Measurements from ENCODE around the gene KRT78. TPM values are rescaled to one million over a fixed set of nuclear protein-coding genes. Genes with fewer than 3 reads are reported as not detected.

KRT78 gene
- total RNA-seq, 1 donor from 2014 or later, result not detected

DNA sequence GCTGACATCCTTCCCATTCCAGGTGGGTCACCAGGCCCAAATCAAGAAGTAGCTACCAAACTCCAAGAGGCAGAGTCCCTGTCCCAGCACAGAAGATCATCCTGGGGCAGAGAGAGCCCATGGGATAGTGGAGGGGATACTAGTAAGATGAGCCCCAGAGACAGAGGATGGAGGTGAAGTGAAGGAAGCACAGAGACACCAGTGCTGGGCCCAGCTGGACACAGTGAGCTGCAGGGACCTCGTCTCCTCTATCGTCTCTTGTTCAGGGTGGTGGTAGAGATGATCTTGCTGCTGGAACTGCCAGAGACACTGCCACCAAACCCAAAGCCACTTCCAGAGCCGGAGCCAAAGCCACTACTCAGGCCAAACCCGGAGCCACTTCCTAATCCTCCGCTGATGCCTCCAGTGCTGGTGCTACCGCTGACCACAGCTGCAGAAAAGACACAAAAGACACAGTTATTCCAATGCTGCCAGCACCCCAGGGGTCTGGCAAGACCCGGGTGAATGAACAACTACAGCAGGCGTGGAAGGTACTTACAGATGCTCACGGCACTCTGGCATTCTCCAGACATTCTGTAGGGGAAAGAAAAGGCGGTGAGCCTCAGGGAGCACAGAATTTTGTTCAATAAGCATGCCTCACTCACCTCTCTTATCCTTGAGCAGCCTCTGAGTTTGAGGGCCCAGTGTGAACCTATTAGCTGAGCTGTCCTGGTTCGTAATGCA is 41.8 kb downstream of the KRT78 start:
- Histone ChIP-seq H3K27ac (no peak overlapping the region), H3K9me3 (no peaks in the 10 kb centered on the region), H3K4me1 (no peaks in the 10 kb centered on the region), H3K4me3 (no peak overlapping the region), H3K27me3 (no peaks in the 10 kb centered on the region), H3K36me3 (no peaks in the 10 kb centered on the region)
- intact Hi-C loops (cut with DNase I), result no loop called here
- TF ChIP-seq, protein P1, sequence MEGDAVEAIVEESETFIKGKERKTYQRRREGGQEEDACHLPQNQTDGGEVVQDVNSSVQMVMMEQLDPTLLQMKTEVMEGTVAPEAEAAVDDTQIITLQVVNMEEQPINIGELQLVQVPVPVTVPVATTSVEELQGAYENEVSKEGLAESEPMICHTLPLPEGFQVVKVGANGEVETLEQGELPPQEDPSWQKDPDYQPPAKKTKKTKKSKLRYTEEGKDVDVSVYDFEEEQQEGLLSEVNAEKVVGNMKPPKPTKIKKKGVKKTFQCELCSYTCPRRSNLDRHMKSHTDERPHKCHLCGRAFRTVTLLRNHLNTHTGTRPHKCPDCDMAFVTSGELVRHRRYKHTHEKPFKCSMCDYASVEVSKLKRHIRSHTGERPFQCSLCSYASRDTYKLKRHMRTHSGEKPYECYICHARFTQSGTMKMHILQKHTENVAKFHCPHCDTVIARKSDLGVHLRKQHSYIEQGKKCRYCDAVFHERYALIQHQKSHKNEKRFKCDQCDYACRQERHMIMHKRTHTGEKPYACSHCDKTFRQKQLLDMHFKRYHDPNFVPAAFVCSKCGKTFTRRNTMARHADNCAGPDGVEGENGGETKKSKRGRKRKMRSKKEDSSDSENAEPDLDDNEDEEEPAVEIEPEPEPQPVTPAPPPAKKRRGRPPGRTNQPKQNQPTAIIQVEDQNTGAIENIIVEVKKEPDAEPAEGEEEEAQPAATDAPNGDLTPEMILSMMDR (IDR thresholded peaks at IDR 0.05), result no peak
- DNase-seq (peak; percentile 39), ATAC-seq (no peak)

GRCh38 chr12:52806169-52806811 is 42.5 kb downstream of the KRT78 start:
- DNase-seq (peak; percentile 3), ATAC-seq (no peak)
- H3K27ac ChIP-seq, result no peak overlapping the region
- H3K4me3 ChIP-seq, result no peak overlapping the region
- TF ChIP-seq, protein P1 (IDR thresholded peaks at IDR 0.05), result no peak
- no peaks in the 10 kb centered on the region for H3K36me3 ChIP-seq
- H3K4me1 ChIP-seq, result no peaks in the 10 kb centered on the region
- intact Hi-C loops (cut with DNase I), result no loop called here
- H3K9me3 ChIP-seq, result no peaks in the 10 kb centered on the region
- H3K27me3 ChIP-seq, result no peaks in the 10 kb centered on the region

- no peaks in the 10 kb centered on the region for H3K36me3 ChIP-seq
- ATAC-seq, result no peak
- no peaks in the 10 kb centered on the region for H3K4me1 ChIP-seq
- TF ChIP-seq, protein P1 (IDR thresholded peaks at IDR 0.05), result no peak
- H3K27me3 ChIP-seq, result no peaks in the 10 kb centered on the region
- H3K9me3 ChIP-seq, result no peaks in the 10 kb centered on the region
- intact Hi-C loops (cut with DNase I), result no loop called here
- no peak for DNase-seq
- no peak overlapping the region for H3K4me3 ChIP-seq
- no peak overlapping the region for H3K27ac ChIP-seq
Observed at GRCh38 chr12:52805739-52806138, 43.1 kb downstream of the KRT78 start.

DNA sequence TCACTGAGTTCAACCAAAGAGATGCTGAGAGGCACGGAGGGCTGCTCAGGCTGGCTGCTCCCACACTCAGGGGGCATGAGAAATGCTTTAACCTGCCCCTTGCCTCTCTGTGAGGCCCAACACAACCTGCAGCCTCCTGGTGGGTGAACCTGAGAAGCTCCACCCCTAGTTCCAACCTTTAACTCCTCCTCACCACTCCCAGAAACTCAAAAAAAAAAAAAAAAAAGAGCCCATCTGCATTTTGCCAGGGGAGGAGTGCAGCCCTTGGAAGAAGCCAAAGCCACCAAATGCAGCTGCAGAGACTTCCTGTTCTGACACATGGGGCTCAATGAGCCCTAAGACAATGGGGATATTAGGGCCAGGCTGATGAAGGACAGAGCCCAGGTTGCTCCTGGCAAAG is 43.8 kb downstream of the KRT78 start:
- TF ChIP-seq, protein P1 (IDR thresholded peaks at IDR 0.05), result no peak
- intact Hi-C loops (cut with DNase I), result no loop called here
- H3K27ac ChIP-seq, result no peak overlapping the region
- no peaks in the 10 kb centered on the region for H3K9me3 ChIP-seq
- H3K27me3 ChIP-seq, result no peaks in the 10 kb centered on the region
- peaks cover 6% of the 10 kb centered on the region for H3K4me1 ChIP-seq
- no peak overlapping the region for H3K4me3 ChIP-seq
- no peak for ATAC-seq
- H3K36me3 ChIP-seq, result no peaks in the 10 kb centered on the region
- peak; percentile 10 for DNase-seq

- Histone ChIP-seq H3K27me3 (no peaks in the 10 kb centered on the region), H3K9me3 (no peaks in the 10 kb centered on the region), H3K27ac (no peak overlapping the region), H3K36me3 (no peaks in the 10 kb centered on the region), H3K4me1 (peaks cover 11% of the 10 kb centered on the region), H3K4me3 (no peak overlapping the region)
- DNase-seq (peak; percentile 38), ATAC-seq (no peak)
- intact Hi-C loops (cut with DNase I), result no loop called here
- TF ChIP-seq, protein P1 (IDR thresholded peaks at IDR 0.05), result no peak
Observed at GRCh38 chr12:52802442-52802841, 46.4 kb downstream of the KRT78 start.
